ENCODE data around the gene PLAC9.

PLAC9 gene

DNA sequence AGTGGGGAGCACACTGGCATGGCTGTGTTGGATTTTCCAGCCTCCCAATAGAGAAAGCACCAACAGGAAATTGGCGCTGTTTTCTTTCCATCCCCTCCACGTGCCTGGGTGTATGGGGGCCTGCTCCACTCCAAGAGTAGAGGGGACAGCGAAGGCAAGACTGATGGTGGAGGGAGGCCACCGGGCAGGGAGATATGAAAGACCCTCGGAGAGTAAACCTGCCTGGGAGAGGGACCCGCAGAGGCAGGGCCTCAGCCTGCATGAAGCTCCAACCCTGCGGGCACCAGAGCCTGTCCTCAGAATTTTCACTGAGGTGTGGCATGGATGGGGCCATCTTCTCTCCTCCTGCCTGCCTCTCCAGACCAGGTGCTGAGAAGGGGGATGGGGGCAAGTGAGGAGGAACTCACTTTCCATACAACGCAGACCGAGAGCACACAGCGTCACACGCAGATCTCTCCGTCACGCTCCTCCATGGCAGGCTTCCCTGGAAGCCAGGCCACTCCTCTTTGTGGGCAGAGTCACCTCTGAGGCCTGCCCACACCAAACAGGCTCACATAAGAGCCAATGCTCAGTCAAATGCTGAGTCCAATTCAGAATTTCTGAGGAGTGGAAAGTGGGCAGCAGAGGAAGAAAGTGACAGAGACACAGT, 54.0 kb downstream of the PLAC9 start:
- DNase-seq = no peak

DNA sequence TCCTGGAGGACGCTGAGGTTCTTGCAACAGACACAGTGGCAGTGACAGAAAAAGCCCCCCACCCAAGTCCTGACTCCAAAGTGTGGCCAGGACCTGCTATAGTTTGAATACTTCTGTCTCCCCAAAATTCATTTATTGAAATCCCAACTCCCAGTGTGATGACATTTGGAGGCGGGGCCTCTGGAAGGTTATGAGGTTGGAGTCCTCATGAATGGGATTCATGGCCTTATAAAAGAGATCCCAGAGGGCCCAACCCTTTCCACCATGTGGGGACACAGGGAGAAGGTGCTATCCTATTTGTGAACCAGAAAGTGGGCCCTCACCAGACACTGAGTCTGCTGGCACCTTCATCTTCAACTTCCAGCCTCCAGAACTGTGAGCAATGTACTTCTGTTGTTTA, 54.5 kb downstream of the PLAC9 start:
- DNase-seq = no peak

DNA sequence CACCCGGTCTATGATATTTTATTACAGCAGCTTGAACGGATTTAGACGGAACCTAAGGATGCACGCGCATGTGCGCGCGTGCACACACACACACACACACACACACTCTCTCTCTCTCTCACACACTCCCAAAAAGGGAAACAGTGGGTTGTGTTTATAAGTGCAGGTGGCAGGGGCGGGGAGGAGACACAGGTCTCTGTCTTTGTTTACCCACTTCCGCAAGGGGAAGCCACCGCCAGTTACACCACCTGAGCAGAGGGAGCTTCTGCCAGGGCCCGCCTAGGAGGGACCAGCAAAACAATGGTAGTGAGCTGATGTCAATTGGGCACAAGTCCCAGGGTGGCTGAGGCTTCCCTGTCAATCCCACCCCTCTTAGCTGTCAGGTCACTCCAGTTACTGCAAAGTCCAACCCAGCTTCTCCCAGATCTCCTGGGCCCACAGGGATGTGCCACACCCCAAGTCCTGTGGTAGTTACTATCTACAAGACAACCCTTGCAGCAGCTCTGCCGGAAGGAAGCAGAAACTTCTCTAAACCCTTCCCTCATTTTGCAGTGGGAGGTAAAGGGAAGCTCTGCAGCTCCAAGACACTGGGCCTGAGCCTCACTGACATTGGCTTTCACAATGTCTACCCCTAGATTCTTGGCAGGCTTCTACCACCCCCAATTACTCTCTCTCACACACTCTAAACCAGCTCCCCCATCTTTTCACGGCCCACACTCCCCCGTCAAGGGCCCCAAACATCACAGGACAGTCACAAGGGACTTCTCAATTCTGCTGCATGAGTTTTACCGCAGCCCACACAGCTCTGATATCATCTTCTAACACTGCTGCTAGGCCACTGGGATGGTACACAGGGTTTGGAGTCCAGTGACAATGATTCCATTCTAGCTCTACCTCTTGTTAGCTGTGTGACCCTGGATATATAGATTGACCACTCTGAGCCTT, 55.2 kb downstream of the PLAC9 start:
- DNase-seq = peak in 3 of 4 experiments; percentile 20 to 71 (median 67)

DNA sequence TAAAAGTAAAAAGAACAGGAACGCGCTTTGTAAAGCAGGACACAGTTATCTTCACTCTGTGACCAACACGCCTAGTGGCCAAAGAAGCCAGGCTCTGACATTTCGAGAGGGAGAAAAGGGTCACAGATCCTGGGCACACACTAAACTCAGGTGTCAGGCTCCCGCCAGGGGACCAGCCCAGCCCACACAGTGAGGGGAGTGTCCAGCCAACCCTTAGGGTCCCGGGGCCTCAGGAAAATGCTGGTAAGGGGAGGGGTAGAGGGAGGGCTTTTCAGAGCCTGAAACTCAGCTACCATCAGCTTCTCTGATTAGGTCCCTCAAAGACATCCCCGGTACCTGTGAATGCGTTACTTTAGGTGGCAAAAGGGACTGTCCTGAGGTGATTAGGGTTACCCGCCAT, 56.2 kb downstream of the PLAC9 start:
- DNase-seq = no peak

DNA sequence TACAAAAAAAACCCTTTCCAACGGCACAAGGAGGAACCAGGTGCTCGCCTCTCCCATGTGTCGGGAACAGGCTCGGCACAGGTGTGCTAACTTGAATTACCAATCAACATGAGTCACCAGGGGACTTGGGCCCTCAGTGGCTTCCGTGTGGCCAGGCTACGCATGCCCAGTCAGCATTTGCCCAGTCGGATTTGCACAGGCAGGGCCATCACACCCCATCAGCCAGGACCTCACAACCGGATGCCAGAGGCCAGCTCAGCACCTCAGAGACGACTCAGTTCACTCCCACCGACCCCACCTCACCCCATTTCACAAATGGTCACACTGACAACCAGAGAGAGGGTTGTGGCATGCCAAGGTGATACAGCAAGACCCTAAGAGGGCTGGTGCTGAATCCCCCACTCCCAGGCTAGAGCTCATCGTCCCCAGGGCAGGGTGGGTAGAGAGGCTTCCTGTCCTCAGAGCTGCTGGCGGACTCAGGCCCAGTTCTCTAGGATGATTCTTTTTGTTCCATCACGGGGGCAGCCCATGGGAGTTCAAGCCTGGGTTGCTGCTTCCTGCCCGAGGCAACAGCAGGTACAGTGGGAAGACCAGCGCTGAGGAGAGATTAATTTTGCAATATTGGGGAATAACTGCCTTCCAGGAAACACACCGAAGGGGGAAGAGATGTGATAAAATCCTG, 59.2 kb downstream of the PLAC9 start:
- no peak for DNase-seq

DNA sequence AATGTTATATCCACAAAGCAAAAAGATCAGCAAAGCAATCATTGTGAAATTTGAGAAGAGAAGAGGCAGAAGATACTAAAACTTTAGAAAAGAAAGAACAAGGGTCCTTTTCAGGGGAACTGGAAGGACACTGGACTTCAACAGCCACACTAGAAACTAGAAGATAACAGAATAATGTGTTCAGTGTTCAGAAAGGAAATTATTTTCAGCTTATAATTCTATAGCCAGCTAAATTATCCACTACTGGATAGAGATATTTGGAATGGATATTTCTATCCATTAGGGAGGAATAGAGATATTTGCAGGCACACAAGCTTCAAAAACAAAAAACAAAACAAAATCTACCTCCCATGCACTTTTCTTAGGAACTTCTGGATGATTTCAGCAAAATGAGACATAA, 60.0 kb downstream of the PLAC9 start:
- DNase-seq = no peak

DNA sequence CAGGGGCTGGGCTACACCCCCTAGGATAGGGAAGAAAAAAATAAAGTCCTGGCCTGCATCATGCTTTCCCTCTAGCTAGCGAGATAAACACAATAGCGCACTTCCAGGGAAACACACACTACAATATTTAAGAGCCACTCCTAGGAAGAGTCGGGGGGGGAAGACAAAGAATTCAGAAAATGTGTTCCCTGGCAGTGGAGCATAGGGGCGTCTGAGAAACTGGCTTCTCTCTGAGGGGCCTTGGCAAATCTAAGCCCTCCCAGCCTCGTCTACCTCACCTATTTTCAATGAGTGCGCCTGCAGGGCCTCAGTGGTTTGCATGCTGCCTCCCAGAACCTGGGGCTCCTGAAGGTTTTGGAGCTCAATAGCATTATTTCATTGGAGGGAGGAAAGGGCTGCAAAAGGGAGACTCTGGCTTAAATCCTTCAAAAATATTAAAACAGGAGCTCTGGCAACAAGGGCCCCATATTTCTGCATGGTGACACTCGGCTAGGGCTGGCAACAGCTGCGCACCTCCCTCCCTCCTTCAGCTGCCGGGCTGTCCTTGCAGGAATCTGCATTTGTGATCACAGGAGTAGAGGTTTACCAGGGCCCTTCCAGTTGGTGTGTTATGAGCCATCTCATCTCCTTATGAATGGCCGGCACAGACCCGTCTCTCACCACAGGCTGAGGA, 62.0 kb downstream of the PLAC9 start:
- DNase-seq = no peak
